ENCODE measurements around the gene CCS. TPM values are rescaled to one million over a fixed set of nuclear protein-coding genes. Genes with fewer than 3 reads are reported as not detected.

Gene CCS
- total and polyA plus RNA-seq, 9 of the 15 experiments (the other 6 are each of a cell fraction or from before 2014, with no cell fraction given): 1.1 to 46.6 (median 26.8) TPM

DNA sequence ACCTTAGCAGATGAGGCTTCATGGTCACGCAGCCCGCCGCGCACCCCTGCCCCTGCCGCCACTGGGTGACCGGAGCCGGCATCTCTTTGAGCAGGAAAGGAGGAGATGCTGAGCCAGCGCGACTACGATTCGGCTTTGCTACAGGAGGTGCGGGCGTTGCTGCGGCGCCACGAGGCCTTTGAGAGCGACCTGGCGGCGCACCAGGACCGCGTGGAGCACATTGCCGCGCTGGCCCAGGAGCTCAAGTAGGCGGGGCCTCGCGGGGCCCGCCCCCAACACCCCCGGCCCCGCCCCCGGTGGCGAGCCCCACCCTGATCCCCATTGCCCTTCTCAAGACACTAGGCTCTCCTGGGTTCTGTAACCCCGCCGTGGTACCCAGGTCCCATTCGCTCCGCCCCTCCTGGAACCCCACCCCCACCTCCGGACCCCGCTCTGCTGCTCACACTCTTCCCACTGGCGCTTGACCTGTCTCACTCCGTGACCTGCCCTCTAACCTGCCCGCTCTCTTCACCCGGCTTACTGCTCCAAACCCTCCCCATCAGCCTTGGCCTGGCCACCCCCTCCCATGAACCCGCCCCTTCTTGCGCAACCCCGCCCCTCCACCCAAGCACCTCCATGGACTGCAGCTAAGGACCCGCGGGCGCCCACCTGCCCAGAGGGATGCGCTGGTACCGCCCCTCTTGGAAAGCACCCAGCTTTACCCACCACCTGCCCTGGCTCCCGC, 33.7 kb upstream of the CCS start (continued):
- TF ChIP-seq, protein P1, sequence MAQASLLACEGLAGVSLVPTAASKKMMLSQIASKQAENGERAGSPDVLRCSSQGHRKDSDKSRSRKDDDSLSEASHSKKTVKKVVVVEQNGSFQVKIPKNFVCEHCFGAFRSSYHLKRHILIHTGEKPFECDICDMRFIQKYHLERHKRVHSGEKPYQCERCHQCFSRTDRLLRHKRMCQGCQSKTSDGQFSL (CRISPR knock-in tag; IDR thresholded peaks at IDR 0.05): 0 out of 2 replicates have a peak, but pooled peaks have one; percentile 22
- TF ChIP-seq, protein P1 (tag; IDR thresholded peaks at IDR 0.05): no peak
- TF ChIP-seq HNRNPLL (IDR thresholded peaks at IDR 0.05; ENCODE audit: low read depth, low read length, poor library complexity, severe bottlenecking): no peak
- peak; percentile 90 for TF ChIP-seq CEBPB (tag; IDR thresholded peaks at IDR 0.05)
- TF ChIP-seq, protein P2, sequence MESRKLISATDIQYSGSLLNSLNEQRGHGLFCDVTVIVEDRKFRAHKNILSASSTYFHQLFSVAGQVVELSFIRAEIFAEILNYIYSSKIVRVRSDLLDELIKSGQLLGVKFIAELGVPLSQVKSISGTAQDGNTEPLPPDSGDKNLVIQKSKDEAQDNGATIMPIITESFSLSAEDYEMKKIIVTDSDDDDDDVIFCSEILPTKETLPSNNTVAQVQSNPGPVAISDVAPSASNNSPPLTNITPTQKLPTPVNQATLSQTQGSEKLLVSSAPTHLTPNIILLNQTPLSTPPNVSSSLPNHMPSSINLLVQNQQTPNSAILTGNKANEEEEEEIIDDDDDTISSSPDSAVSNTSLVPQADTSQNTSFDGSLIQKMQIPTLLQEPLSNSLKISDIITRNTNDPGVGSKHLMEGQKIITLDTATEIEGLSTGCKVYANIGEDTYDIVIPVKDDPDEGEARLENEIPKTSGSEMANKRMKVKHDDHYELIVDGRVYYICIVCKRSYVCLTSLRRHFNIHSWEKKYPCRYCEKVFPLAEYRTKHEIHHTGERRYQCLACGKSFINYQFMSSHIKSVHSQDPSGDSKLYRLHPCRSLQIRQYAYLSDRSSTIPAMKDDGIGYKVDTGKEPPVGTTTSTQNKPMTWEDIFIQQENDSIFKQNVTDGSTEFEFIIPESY (CRISPR knock-in tag; IDR thresholded peaks at IDR 0.05): peak; percentile 97
- peak in 1 of 2 experiments; percentile 77; a peak in 1 of 4 replicates for TF ChIP-seq FOXA3 (CRISPR knock-in tag; conservative IDR thresholded peaks at IDR 0.05 in 1 of 2, IDR thresholded peaks at IDR 0.05 in 1 of 2)
- TF ChIP-seq YY1 (IDR thresholded peaks at IDR 0.05; ENCODE audit: borderline replicate concordance in 1 of 3, control insufficient read depth in 1 of 3, extremely low read depth in 1 of 3, insufficient read depth in 3 of 3, insufficient read length in 1 of 3, insufficient replicate concordance in 2 of 3, low read depth in 1 of 3, low read length in 2 of 3): peak in 1 of 3 experiments; percentile 19
- TF ChIP-seq, protein P3, sequence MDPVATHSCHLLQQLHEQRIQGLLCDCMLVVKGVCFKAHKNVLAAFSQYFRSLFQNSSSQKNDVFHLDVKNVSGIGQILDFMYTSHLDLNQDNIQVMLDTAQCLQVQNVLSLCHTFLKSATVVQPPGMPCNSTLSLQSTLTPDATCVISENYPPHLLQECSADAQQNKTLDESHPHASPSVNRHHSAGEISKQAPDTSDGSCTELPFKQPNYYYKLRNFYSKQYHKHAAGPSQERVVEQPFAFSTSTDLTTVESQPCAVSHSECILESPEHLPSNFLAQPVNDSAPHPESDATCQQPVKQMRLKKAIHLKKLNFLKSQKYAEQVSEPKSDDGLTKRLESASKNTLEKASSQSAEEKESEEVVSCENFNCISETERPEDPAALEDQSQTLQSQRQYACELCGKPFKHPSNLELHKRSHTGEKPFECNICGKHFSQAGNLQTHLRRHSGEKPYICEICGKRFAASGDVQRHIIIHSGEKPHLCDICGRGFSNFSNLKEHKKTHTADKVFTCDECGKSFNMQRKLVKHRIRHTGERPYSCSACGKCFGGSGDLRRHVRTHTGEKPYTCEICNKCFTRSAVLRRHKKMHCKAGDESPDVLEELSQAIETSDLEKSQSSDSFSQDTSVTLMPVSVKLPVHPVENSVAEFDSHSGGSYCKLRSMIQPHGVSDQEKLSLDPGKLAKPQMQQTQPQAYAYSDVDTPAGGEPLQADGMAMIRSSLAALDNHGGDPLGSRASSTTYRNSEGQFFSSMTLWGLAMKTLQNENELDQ (CRISPR knock-in tag; IDR thresholded peaks at IDR 0.05; ENCODE audit: borderline replicate concordance): 0 out of 2 replicates have a peak, but pooled peaks have one; percentile 69
- peak in 1 of 2 experiments; percentile 87; a peak in 2 of 3 replicates for TF ChIP-seq CBX3 (IDR thresholded peaks at IDR 0.05; ENCODE audit: borderline replicate concordance in 1 of 2, low read length in 2 of 2)
- TF ChIP-seq, protein P4, sequence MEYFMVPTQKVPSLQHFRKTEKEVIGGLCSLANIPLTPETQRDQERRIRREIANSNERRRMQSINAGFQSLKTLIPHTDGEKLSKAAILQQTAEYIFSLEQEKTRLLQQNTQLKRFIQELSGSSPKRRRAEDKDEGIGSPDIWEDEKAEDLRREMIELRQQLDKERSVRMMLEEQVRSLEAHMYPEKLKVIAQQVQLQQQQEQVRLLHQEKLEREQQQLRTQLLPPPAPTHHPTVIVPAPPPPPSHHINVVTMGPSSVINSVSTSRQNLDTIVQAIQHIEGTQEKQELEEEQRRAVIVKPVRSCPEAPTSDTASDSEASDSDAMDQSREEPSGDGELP (CRISPR knock-in tag; IDR thresholded peaks at IDR 0.05; ENCODE audit: borderline replicate concordance): peak; percentile 74; the same call in 1 of the 2 replicates
- TF ChIP-seq ZNF232 (CRISPR knock-in tag; IDR thresholded peaks at IDR 0.05): peak; percentile 82; the same call in 1 of the 2 replicates
- TF ChIP-seq, protein P5, sequence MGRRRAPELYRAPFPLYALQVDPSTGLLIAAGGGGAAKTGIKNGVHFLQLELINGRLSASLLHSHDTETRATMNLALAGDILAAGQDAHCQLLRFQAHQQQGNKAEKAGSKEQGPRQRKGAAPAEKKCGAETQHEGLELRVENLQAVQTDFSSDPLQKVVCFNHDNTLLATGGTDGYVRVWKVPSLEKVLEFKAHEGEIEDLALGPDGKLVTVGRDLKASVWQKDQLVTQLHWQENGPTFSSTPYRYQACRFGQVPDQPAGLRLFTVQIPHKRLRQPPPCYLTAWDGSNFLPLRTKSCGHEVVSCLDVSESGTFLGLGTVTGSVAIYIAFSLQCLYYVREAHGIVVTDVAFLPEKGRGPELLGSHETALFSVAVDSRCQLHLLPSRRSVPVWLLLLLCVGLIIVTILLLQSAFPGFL (CRISPR knock-in tag; IDR thresholded peaks at IDR 0.05): no peak
- TF ChIP-seq, protein P6, sequence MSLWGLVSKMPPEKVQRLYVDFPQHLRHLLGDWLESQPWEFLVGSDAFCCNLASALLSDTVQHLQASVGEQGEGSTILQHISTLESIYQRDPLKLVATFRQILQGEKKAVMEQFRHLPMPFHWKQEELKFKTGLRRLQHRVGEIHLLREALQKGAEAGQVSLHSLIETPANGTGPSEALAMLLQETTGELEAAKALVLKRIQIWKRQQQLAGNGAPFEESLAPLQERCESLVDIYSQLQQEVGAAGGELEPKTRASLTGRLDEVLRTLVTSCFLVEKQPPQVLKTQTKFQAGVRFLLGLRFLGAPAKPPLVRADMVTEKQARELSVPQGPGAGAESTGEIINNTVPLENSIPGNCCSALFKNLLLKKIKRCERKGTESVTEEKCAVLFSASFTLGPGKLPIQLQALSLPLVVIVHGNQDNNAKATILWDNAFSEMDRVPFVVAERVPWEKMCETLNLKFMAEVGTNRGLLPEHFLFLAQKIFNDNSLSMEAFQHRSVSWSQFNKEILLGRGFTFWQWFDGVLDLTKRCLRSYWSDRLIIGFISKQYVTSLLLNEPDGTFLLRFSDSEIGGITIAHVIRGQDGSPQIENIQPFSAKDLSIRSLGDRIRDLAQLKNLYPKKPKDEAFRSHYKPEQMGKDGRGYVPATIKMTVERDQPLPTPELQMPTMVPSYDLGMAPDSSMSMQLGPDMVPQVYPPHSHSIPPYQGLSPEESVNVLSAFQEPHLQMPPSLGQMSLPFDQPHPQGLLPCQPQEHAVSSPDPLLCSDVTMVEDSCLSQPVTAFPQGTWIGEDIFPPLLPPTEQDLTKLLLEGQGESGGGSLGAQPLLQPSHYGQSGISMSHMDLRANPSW (CRISPR knock-in tag; IDR thresholded peaks at IDR 0.05): no peak
